ENCODE results near the gene VSTM1.
"Not testable (repeated sequence)": the region's sequence is repeated elsewhere in the genome, so short reads cannot be mapped to it uniquely, and the experiment has no call there.

The VSTM1 gene

GRCh38 chr19:54063350-54064116 lies at the start of gene VSTM1:
TSS of gene VSTM1 (minus strand) at chr19:54063897. CDS start at chr19:54063777, 120 bp downstream.
- no peak for DNase-seq (ENCODE audit: low read depth in 2 of 3, low spot score in 2 of 3)

- no peak for DNase-seq (ENCODE audit: low read depth in 2 of 3, low spot score in 2 of 3)
These were observed 46.0 kb upstream of the VSTM1 start for GRCh38 chr19:54109651-54110050.

- no peak for DNase-seq (ENCODE audit: low read depth in 2 of 3, low spot score in 2 of 3)
These were observed 44.8 kb upstream of the VSTM1 start for GRCh38 chr19:54108496-54108895.

- DNase-seq (ENCODE audit: low read depth in 2 of 3, low spot score in 2 of 3), result no peak
These were observed 44.3 kb upstream of the VSTM1 start for GRCh38 chr19:54107876-54108490.

- no peak for DNase-seq (ENCODE audit: low read depth in 2 of 3, low spot score in 2 of 3)
These were observed 43.0 kb upstream of the VSTM1 start for GRCh38 chr19:54106716-54107115.

- no peak for DNase-seq (ENCODE audit: low read depth in 2 of 3, low spot score in 2 of 3)
These were observed 42.1 kb upstream of the VSTM1 start for GRCh38 chr19:54105796-54106195.

- no peak for DNase-seq (ENCODE audit: low read depth in 2 of 3, low spot score in 2 of 3)
These were observed 41.5 kb upstream of the VSTM1 start for GRCh38 chr19:54104998-54105715.

- DNase-seq (ENCODE audit: low read depth in 2 of 3, low spot score in 2 of 3), result peak; percentile 69 to 96 (median 96)
These were observed 38.9 kb upstream of the VSTM1 start, which contains the start of gene NDUFA3 for GRCh38 chr19:54102421-54103169. TSS of gene NDUFA3 (plus strand) at chr19:54102855. CDS start at chr19:54102879, 24 bp downstream.

- no peak for DNase-seq (ENCODE audit: low read depth in 2 of 3, low spot score in 2 of 3)
These were observed 36.9 kb upstream of the VSTM1 start, which contains the start of gene OSCAR for GRCh38 chr19:54100561-54100960. TSS of gene OSCAR (minus strand) at chr19:54100803. CDS start at chr19:54100792, 11 bp downstream.

- not testable (repeated sequence) for DNase-seq (ENCODE audit: low read depth in 2 of 3, low spot score in 2 of 3)
These were observed 36.2 kb upstream of the VSTM1 start for GRCh38 chr19:54099903-54100255.

GRCh38 chr19:54099190-54099902 lies 35.6 kb upstream of the VSTM1 start:
- DNase-seq (ENCODE audit: low read depth in 2 of 3, low spot score in 2 of 3), result no peak

- no peak for DNase-seq (ENCODE audit: low read depth in 2 of 3, low spot score in 2 of 3)
These were observed 33.0 kb upstream of the VSTM1 start for GRCh38 chr19:54096617-54097106.

- DNase-seq (ENCODE audit: low read depth in 2 of 3, low spot score in 2 of 3), result peak in 1 of 3 experiments; percentile 24
These were observed 32.3 kb upstream of the VSTM1 start for GRCh38 chr19:54095859-54096616.

- no peak for DNase-seq (ENCODE audit: low read depth in 2 of 3, low spot score in 2 of 3)
These were observed 31.6 kb upstream of the VSTM1 start for GRCh38 chr19:54095136-54095858.

- no peak for DNase-seq (ENCODE audit: low read depth in 2 of 3, low spot score in 2 of 3)
These were observed 30.8 kb upstream of the VSTM1 start for GRCh38 chr19:54094426-54095000.

GRCh38 chr19:54084410-54084809 lies 20.7 kb upstream of the VSTM1 start:
- no peak for DNase-seq (ENCODE audit: low read depth in 2 of 3, low spot score in 2 of 3)

- no peak for DNase-seq (ENCODE audit: low read depth in 2 of 3, low spot score in 2 of 3)
These were observed 17.3 kb upstream of the VSTM1 start, which contains the start of gene TARM1 for GRCh38 chr19:54081032-54081431. TSS of gene TARM1 (minus strand) at chr19:54081365. CDS start at chr19:54081340, 25 bp downstream.

- no peak for DNase-seq (ENCODE audit: low read depth in 2 of 3, low spot score in 2 of 3)
These were observed 13.6 kb upstream of the VSTM1 start for GRCh38 chr19:54077334-54077733.

Data from activated CD8-positive, alpha-beta memory T cell treated with anti-CD3 and anti-CD28 coated beads for 48 hours (primary cell).